Ovary (tissue), 3 donors: Measurements from ENCODE around the gene IDH3B.

Source experiments
- EP300 ChIP-seq: sonication (generic); formaldehyde crosslinking; IDR thresholded peaks from one replicate; pipeline ENCODE4 v1.6.1; 2017; ENCODE audit warnings: antibody characterized with exemption
- POLR2A ChIP-seq: fragments of 450-650 bp; IDR thresholded peaks from one replicate; pipeline ENCODE4 v1.6.1; 2017; ENCODE audit warnings: antibody characterized with exemption, mild to moderate bottlenecking, moderate library complexity
- TF ChIP-seq, protein P1 (sequence below), 3 donors: fragments of 450-650 bp in 2 of 3; fragments of 200-600 bp in 1 of 3; IDR thresholded peaks; one replicate each; pipeline versions ENCODE4 v1.5.1 to v1.8.0; 2016 to 2022; ENCODE audit warnings: antibody characterized with exemption in 3 of 3, mild to moderate bottlenecking in 1 of 3
- donor health status: DM: no; HTN: no; CAD: no.

DNA sequence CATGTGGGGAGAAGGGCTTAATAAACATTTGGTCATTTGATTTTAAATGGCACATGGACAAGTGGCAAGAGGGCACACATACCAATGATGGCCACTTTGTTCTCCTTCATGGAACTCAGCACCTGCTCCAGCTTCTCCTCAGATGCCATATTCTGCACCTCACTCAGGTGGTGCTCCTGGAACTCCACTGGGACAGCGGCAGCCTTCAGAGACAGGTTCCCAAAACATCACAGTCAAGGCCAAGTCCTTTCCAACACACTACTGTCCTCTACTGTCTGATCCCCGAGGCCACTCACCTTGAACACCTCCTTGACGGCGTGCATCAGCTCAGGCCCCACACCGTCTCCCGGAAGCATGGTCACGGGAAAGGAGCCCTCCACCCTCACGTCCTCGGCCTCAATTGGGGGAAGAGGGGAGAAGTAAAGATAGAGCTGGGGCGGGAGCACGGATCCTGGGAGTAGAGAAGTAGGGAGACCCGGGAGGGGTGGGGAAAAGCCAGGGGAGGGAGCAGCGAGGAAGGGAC, 591 bp downstream of the IDH3B start:
- TF ChIP-seq, protein P1, sequence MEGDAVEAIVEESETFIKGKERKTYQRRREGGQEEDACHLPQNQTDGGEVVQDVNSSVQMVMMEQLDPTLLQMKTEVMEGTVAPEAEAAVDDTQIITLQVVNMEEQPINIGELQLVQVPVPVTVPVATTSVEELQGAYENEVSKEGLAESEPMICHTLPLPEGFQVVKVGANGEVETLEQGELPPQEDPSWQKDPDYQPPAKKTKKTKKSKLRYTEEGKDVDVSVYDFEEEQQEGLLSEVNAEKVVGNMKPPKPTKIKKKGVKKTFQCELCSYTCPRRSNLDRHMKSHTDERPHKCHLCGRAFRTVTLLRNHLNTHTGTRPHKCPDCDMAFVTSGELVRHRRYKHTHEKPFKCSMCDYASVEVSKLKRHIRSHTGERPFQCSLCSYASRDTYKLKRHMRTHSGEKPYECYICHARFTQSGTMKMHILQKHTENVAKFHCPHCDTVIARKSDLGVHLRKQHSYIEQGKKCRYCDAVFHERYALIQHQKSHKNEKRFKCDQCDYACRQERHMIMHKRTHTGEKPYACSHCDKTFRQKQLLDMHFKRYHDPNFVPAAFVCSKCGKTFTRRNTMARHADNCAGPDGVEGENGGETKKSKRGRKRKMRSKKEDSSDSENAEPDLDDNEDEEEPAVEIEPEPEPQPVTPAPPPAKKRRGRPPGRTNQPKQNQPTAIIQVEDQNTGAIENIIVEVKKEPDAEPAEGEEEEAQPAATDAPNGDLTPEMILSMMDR (IDR thresholded peaks at IDR 0.05), result no peak
- TF ChIP-seq POLR2A (no peak), EP300 (no peak)
